K562 (cell line): ENCODE data around the gene SCRN2. TPM values are rescaled to one million over a fixed set of nuclear protein-coding genes. Genes with fewer than 3 reads are reported as not detected.

Experiments
- ADNP ChIP-seq: fragments of 200-800 bp; sonication (Bioruptor generic); IDR thresholded peaks from 2 replicates; pipeline ENCODE4 v1.6.1; 2016; ENCODE audit warnings: missing genetic modification characterization, missing compliant biosample characterization
- ASH1L ChIP-seq: fragments of 450-650 bp; IDR thresholded peaks from 2 replicates; pipeline ENCODE4 v1.6.1; 2018; ENCODE audit warnings: borderline replicate concordance, mild to moderate bottlenecking, low read depth; ENCODE audit not compliant: partially characterized antibody
- ATF7 ChIP-seq: fragments of 450-650 bp; IDR thresholded peaks from 2 replicates; pipeline ENCODE4 v1.7.1; 2014; ENCODE audit warnings: mild to moderate bottlenecking, moderate library complexity
- C11orf30 ChIP-seq: fragments of 450-650 bp; IDR thresholded peaks from 2 replicates; pipeline ENCODE4 v1.6.1; 2016; ENCODE audit warnings: low read depth, mild to moderate bottlenecking
- E2F5 ChIP-seq: sonication (generic); formaldehyde crosslinking; IDR thresholded peaks from 2 replicates; pipeline ENCODE4 v1.8.0; 2022; ENCODE audit warnings: mild to moderate bottlenecking, missing genetic modification reagents
- EZH2 ChIP-seq: IDR thresholded peaks from 2 replicates; pipeline ENCODE4 v1.6.1; 2012; ENCODE audit warnings: low read depth, mild to moderate bottlenecking, inconsistent platforms, low read length, borderline replicate concordance
- FOXP1 ChIP-seq: sonication (generic); formaldehyde crosslinking; IDR thresholded peaks from 2 replicates; pipeline ENCODE4 v1.8.0; 2022; ENCODE audit warnings: mild to moderate bottlenecking, missing genetic modification reagents
- LEF1 ChIP-seq: fragments of 450-650 bp; IDR thresholded peaks from 2 replicates; pipeline ENCODE4 v1.6.1; 2016; ENCODE audit warnings: mild to moderate bottlenecking
- NEUROD1 ChIP-seq: fragments of 150-350 bp; IDR thresholded peaks from 2 replicates; pipeline ENCODE4 v1.6.1; 2014; ENCODE audit warnings: borderline replicate concordance, low read length, low read depth; ENCODE audit not compliant: partially characterized antibody
- PTBP1 ChIP-seq: fragments of 200-400 bp; formaldehyde crosslinking; IDR thresholded peaks from 2 replicates; pipeline ENCODE4 v1.6.1; 2017; ENCODE audit warnings: low read depth, low read length
- RBM22 ChIP-seq: fragments of 200-400 bp; formaldehyde crosslinking; IDR thresholded peaks from 2 replicates; pipeline ENCODE4 v1.6.1; 2018; ENCODE audit warnings: low read length, low read depth; ENCODE audit not compliant: poor library complexity, severe bottlenecking
- SAFB2 ChIP-seq: fragments of 200-400 bp; formaldehyde crosslinking; IDR thresholded peaks from 2 replicates; pipeline ENCODE4 v1.6.1; 2018; ENCODE audit warnings: borderline replicate concordance, low read length, low read depth, moderate library complexity; ENCODE audit not compliant: severe bottlenecking
- TBP ChIP-seq: optimal IDR thresholded peaks from 2 replicates; pipeline ENCODE3; 2011; ENCODE audit warnings: low read depth, low read length, improper control_type of control experiment
- ZNF354B ChIP-seq: fragments of 250-450 bp; sonication (Bioruptor Pico); IDR thresholded peaks from 2 replicates; pipeline ENCODE4 v1.4.0; 2020
- ZNF77 ChIP-seq: fragments of 250-450 bp; sonication (Bioruptor Pico); IDR thresholded peaks from 2 replicates; pipeline ENCODE4 v1.5.0; 2020
- polyA plus RNA-seq, 8 experiments: library from polyadenylated mRNA; depleted of rRNA in 4 of 8; stranded (reverse) in 5 of 8; unstranded in 3 of 8; fragments of >200 nt; fragmentation: Nextera tagmentation in 2 of 8; fragmentation: Illumina TruSeq in 1 of 8; extraction: Ambion mirVana in 2 of 8; extraction: Trizol in 1 of 8; gene quantifications; 2 replicates each; pipeline versions ENCODE4 v1.2.1 to v1.2.3, GENCODE V29; 2011 to 2014; ENCODE audit warnings: inconsistent platforms in 1 of 8, missing spikeins in 1 of 8
- total RNA-seq, 7 experiments: library from RNA; depleted of rRNA in 6 of 7; stranded (reverse); fragments of >200 nt in 6 of 7; fragmentation: Illumina TruSeq in 2 of 7; extraction: Trizol in 2 of 7; gene quantifications; 2 replicates each; pipeline versions ENCODE4 v1.2.1 to v1.2.3, GENCODE V29; 2011 to 2021; ENCODE audit warnings: low replicate concordance in 1 of 7
- TF ChIP-seq, protein P1 (sequence below): fragments of 450-650 bp; formaldehyde crosslinking; IDR thresholded peaks from 2 replicates; pipeline ENCODE4 v1.4.0; 2020; ENCODE audit warnings: mild to moderate bottlenecking, moderate library complexity
- TF ChIP-seq, protein P2 (sequence below): IDR thresholded peaks from 2 replicates; pipeline ENCODE4 v1.6.1; 2011; ENCODE audit warnings: borderline replicate concordance, low read depth, mild to moderate bottlenecking, moderate library complexity, low read length; ENCODE audit not compliant: insufficient read depth, poor library complexity, severe bottlenecking
- TF ChIP-seq, protein P3 (sequence below): fragments of 250-450 bp; sonication (Bioruptor Pico); IDR thresholded peaks from 2 replicates; pipeline ENCODE4 v1.6.1; 2021; ENCODE audit warnings: mild to moderate bottlenecking

SCRN2 gene
- total and polyA plus RNA-seq, 9 of the 15 experiments (the other 6 are each of a cell fraction or from before 2014, with no cell fraction given): 0.25 to 32.9 (median 13.6) TPM

DNA sequence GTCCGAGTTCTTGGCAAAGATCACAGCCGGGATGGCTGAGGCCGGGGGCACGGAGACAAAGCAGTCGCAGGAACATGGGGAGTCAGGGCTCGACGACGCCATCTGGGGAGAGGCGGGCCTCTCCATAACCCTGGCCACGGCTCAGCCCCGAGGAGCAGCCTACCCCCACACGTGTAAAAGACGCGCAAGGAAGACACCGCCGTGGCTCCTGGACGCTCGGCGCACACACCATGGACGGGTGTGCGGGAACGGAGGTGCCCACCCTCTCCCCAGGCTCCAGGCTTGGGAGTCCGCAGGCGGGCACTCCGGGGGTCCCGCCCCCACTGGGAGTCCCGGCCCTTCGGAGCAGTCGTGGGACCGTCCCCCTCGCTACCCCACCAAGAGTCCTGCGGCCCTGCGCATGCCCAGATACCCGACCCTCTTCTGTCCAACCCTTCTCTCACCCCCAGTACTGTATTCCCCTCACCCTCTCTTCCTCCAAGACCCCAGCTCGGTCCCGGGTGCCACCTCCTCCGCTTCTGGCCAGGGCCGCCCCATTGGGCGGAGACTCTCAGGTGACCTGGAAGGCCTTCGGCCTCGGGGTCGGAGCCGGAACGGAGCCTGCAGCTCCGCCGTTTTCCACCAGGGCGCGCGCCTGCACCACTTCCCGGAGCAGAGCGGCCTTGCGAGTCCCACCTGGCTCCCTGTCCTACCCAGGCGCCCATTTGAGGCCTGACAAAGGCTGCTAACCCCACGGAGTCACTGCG is at the start of gene SCRN2 (continued):
- TF ChIP-seq, protein P1, sequence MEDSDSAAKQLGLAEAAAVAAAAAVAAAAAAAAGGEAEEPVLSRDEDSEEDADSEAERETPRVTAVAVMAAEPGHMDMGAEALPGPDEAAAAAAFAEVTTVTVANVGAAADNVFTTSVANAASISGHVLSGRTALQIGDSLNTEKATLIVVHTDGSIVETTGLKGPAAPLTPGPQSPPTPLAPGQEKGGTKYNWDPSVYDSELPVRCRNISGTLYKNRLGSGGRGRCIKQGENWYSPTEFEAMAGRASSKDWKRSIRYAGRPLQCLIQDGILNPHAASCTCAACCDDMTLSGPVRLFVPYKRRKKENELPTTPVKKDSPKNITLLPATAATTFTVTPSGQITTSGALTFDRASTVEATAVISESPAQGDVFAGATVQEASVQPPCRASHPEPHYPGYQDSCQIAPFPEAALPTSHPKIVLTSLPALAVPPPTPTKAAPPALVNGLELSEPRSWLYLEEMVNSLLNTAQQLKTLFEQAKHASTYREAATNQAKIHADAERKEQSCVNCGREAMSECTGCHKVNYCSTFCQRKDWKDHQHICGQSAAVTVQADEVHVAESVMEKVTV (CRISPR knock-in tag): peak; percentile 97
- TF ChIP-seq NEUROD1: no peak
- TF ChIP-seq LEF1: no peak
- no peak for TF ChIP-seq TBP
- TF ChIP-seq ASH1L: no peak
- TF ChIP-seq, protein P2, sequence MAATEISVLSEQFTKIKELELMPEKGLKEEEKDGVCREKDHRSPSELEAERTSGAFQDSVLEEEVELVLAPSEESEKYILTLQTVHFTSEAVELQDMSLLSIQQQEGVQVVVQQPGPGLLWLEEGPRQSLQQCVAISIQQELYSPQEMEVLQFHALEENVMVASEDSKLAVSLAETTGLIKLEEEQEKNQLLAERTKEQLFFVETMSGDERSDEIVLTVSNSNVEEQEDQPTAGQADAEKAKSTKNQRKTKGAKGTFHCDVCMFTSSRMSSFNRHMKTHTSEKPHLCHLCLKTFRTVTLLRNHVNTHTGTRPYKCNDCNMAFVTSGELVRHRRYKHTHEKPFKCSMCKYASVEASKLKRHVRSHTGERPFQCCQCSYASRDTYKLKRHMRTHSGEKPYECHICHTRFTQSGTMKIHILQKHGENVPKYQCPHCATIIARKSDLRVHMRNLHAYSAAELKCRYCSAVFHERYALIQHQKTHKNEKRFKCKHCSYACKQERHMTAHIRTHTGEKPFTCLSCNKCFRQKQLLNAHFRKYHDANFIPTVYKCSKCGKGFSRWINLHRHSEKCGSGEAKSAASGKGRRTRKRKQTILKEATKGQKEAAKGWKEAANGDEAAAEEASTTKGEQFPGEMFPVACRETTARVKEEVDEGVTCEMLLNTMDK: no peak
- no peak for TF ChIP-seq SAFB2
- TF ChIP-seq, protein P3, sequence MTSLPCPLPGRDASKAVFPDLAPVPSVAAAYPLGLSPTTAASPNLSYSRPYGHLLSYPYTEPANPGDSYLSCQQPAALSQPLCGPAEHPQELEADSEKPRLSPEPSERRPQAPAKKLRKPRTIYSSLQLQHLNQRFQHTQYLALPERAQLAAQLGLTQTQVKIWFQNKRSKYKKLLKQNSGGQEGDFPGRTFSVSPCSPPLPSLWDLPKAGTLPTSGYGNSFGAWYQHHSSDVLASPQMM (CRISPR knock-in tag): no peak
- no peak for TF ChIP-seq EZH2
- peak; percentile 48; the same call in 1 of the 2 replicates for TF ChIP-seq ATF7
- no peak for TF ChIP-seq ADNP
- TF ChIP-seq ZNF77 (CRISPR knock-in tag): no peak
- TF ChIP-seq E2F5 (CRISPR knock-in tag): no peak
- TF ChIP-seq ZNF354B (CRISPR knock-in tag): no peak
- no peak; the same call in 1 of the 2 replicates for TF ChIP-seq C11orf30
- 0 out of 2 replicates have a peak, but pooled peaks have one; percentile 31 for TF ChIP-seq FOXP1 (CRISPR knock-in tag)
- TF ChIP-seq RBM22: no peak
- TF ChIP-seq PTBP1: no peak
